ENCODE results near the gene CABP2. TPM values are rescaled to one million over a fixed set of nuclear protein-coding genes. Genes with fewer than 3 reads are reported as not detected.

CABP2 gene
- total RNA-seq, 4 donors from 2014 or later, result not detected

- ATAC-seq, result peak; percentile 42 to 61
- peak; percentile 76 to 92 for DNase-seq
- Histone ChIP-seq H3K27me3 (peaks cover 0 to 13% (median 0%) of the 10 kb centered on the region in 3 donors), H3K4me1 (peaks cover 26 to 35% of the 10 kb centered on the region in 2 donors), H3K4me3 (peak overlapping the region; percentile 56 to 66 (median 63)), H3K9me3 (no peaks in the 10 kb centered on the region), H3K36me3 (peaks cover 0 to 4% of the 10 kb centered on the region in 2 donors), H3K27ac (peak overlapping the region; percentile 94 to 99 (median 96))
- TF ChIP-seq CTCF (IDR thresholded peaks at IDR 0.05 in 4 of 5, conservative IDR thresholded peaks at IDR 0.05 in 1 of 5) (peak; percentile 95 to 98 (median 96)), POLR2A (IDR thresholded peaks at IDR 0.05) (peak; percentile 32 to 56)
- in situ Hi-C loops (cut with MboI; ENCODE audit: low sequenced_read_pairs in 4 of 4) (loop anchor here in 3 of 4 donors (10.0 kb wide), 1 partner anchor 111 kb away; the partner anchor contains the start of gene RAD9A (in 3 of the 3)), intact Hi-C loops (cut with DNase I; ENCODE audit: low total_unique reads) (loop anchor here (1.0 to 2.0 kb wide), 4 partner anchors 23 to 104 kb away; partner anchors contain the start of genes AIP, GSTP1, PPP1CA and RPS6KB2)
Measured at GRCh38 chr11:67505605-67506396, 17.4 kb downstream of the CABP2 start.

GRCh38 chr11:67504950-67505581 lies 18.2 kb downstream of the CABP2 start, which contains the start of gene PITPNM1:
TSS of gene PITPNM1 (minus strand) at chr11:67505363. CDS start at chr11:67504180, 1,183 bp downstream.
- intact Hi-C loops (cut with DNase I; ENCODE audit: low total_unique reads) (no loop called here), in situ Hi-C loops (cut with MboI; ENCODE audit: low sequenced_read_pairs in 4 of 4) (loop anchor here in 3 of 4 donors (10.0 kb wide), 1 partner anchor 110 kb away; the partner anchor contains the start of gene RAD9A (in 3 of the 3))
- TF ChIP-seq CTCF (IDR thresholded peaks at IDR 0.05 in 4 of 5, conservative IDR thresholded peaks at IDR 0.05 in 1 of 5), result no peak
- TF ChIP-seq POLR2A (IDR thresholded peaks at IDR 0.05), result peak; percentile 49 to 59
- H3K36me3 ChIP-seq, result peaks cover 0 to 4% of the 10 kb centered on the region in 2 donors
- ATAC-seq, result peak in 1 of 2 donors; percentile 4
- peaks cover 0 to 13% (median 0%) of the 10 kb centered on the region in 3 donors for H3K27me3 ChIP-seq
- peak in 1 of 2 donors; percentile 39 for DNase-seq
- no peaks in the 10 kb centered on the region for H3K9me3 ChIP-seq
- peak within 1 kb of the TSS; percentile 56 to 66 (median 63) for H3K4me3 ChIP-seq
- H3K27ac ChIP-seq, result peak within 1 kb of the TSS; percentile 94 to 99 (median 96)
- peaks cover 26 to 35% of the 10 kb centered on the region in 2 donors for H3K4me1 ChIP-seq

- Histone ChIP-seq H3K4me1 (peaks cover 26 to 35% of the 10 kb centered on the region in 2 donors), H3K27ac (peak overlapping the region; percentile 94 to 99 (median 96)), H3K27me3 (peaks cover 0 to 13% (median 0%) of the 10 kb centered on the region in 3 donors), H3K9me3 (no peaks in the 10 kb centered on the region), H3K4me3 (peak overlapping the region; percentile 56 to 66 (median 63)), H3K36me3 (peaks cover 0 to 4% of the 10 kb centered on the region in 2 donors)
- TF ChIP-seq CTCF (IDR thresholded peaks at IDR 0.05 in 4 of 5, conservative IDR thresholded peaks at IDR 0.05 in 1 of 5), result no peak
- no peak for TF ChIP-seq POLR2A (IDR thresholded peaks at IDR 0.05)
- intact Hi-C loops (cut with DNase I; ENCODE audit: low total_unique reads) (no loop called here), in situ Hi-C loops (cut with MboI; ENCODE audit: low sequenced_read_pairs in 4 of 4) (loop anchor here in 3 of 4 donors (10.0 kb wide), 1 partner anchor 109 kb away; the partner anchor contains the start of gene RAD9A (in 3 of the 3))
- ATAC-seq (no peak), DNase-seq (no peak)
Measured at GRCh38 chr11:67504005-67504949, 19.0 kb downstream of the CABP2 start.
